Stimulated activated CD4-positive, alpha-beta T cell treated with anti-CD3 and anti-CD28 coated beads, Interleukin-2, amount 100 ng/mL, for 24 hours (primary cell): Measurements from ENCODE around the gene ADCY7.
"Not testable (repeated sequence)": the region's sequence is repeated elsewhere in the genome, so short reads cannot be mapped to it uniquely, and the experiment has no call there.

ENCODE experiments used
- DNase-seq, 2 donors: peaks; one replicate each; pipeline ENCODE4 v3.0.0-alpha.2; 2020

The ADCY7 gene

GRCh38 chr16:50343566-50343965 is 77.2 kb downstream of the ADCY7 start:
- DNase-seq: not testable (repeated sequence)

DNA sequence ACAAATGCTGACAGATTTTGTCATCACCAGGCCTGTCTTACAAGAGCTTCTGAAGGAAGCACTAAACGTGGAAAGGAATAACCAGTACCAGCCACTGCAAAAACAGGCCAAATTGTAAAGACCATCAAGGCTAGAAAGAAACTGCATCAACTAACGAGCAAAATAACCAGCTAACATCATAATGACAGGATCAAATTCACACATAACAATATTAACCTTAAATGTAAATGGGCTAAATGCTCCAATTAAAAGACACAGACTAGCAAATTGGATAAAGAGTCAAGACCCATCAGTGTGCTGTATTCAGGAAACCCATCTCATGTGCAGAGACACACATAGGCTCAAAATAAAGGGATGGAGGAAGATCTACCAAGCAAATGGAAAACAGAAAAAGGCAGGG is 78.9 kb downstream of the ADCY7 start:
- not testable (repeated sequence) for DNase-seq

DNA sequence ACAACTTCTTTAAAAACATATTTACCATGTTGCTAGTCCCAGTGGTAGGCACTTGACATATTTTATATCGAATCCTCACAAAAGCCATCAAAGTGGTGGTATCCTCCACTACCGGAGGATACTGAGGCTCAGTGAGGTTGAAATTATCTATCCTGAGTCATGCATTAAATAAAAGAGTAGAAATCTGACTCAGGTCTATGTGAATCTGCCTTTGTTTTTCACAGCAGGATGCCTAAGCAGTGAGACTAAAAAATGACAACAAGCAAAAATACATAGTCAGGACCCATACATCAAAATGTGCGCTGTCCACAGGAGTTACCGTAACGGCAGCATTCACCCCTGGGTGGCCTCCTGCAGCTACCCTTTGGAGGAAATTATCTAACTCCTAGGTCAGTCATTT is 84.8 kb downstream of the ADCY7 start:
- DNase-seq: no peak

- DNase-seq: no peak
Measured at GRCh38 chr16:50351952-50352351, 85.6 kb downstream of the ADCY7 start.

DNA sequence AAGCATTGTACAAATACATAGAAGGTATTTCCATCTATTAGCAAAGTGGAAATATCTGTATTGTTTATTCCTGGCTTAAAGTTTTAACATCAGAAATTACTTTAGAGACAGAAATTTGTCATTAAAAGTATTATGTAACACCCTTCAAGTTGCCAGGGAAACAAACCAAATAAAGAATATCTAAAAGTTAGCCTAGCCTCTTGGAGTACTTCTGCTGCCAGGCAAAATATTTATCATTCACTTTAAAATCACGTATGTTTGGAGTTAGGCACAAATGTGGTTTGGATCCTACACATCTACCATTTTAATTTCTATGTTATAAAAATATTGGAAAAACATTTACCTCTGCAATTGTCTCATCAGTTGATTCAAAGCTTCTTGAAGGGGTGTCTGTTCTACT is 87.7 kb downstream of the ADCY7 start:
- no peak for DNase-seq

GRCh38 chr16:50354629-50355456 is 88.5 kb downstream of the ADCY7 start:
- no peak for DNase-seq

DNA sequence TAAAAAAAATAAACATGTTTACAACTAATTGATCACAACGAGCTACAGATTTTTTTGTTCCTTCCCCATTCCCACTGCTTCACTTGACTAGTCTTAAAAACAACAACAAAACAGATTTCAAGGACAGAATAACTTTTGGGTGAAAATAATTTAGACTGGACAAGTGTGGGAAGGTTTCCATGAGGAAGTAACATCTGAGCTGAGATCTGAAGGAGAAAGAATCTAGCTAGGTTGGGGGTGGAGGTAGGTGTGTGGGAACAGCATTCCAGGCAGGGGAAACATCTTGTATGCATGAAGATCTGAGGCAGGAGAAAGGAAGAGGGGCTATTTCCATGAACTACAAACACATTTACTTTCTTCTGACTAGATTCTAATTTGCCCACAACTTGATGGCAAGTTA is 93.3 kb downstream of the ADCY7 start:
- DNase-seq: no peak

- no peak for DNase-seq
Measured at GRCh38 chr16:50360033-50360778, 93.9 kb downstream of the ADCY7 start.

DNA sequence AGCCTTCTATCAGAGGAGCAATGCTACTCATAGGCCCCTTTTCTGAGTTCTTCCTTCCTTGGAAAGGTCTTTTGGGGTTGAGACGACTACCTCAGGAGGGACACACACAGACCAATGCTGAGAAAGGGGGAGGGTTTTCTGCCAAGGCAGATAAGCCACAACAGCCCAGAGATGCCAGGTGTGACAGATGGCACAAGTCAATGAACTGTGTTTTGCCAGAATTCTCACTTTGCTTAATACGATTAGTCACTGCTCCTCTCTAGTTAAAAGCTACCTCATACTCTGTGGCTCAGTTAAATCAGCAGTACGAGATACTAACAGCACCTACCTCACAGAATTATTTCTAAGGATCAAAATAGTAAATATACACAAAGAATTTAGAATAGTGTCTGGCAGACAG is 94.4 kb downstream of the ADCY7 start:
- no peak for DNase-seq

DNA sequence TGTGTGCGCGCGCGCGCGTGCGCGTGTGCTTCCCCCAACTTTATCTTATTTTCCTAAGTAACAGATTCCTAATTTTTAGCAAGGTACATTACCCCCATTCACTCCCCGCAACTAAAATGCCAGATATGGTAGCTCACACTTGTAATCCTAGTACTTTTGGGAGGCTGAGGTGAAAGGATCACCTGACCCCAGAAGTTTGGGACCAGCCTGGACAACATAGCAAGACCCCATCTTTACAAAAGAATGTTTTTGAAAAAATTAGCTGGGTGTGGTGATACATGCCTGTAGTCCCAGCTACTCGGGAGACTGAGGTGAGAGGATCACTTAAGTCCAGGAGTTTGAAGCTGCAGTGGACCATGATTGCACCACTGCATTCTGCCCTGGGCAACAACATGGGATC is 97.3 kb downstream of the ADCY7 start:
- no peak for DNase-seq

GRCh38 chr16:50365791-50366575 is 99.6 kb downstream of the ADCY7 start:
- no peak for DNase-seq
